ENCODE data around the gene MEGF11.

The MEGF11 gene

GRCh38 chr15:65926899-65927298, 326.7 kb downstream of the MEGF11 start:
- no peak for TF ChIP-seq CTCF (IDR thresholded peaks at IDR 0.05; ENCODE audit: extremely low read depth, missing control alignments)
- DNase-seq (ENCODE audit: low spot score): peak; percentile 45

GRCh38 chr15:65926459-65926858, 327.1 kb downstream of the MEGF11 start:
- no peak for DNase-seq (ENCODE audit: low spot score)
- no peak for TF ChIP-seq CTCF (IDR thresholded peaks at IDR 0.05; ENCODE audit: extremely low read depth, missing control alignments)

GRCh38 chr15:65925338-65925737, 328.2 kb downstream of the MEGF11 start:
- no peak for DNase-seq (ENCODE audit: low spot score)
- no peak for TF ChIP-seq CTCF (IDR thresholded peaks at IDR 0.05; ENCODE audit: extremely low read depth, missing control alignments)

GRCh38 chr15:65924004-65924403, 329.5 kb downstream of the MEGF11 start:
- TF ChIP-seq CTCF (IDR thresholded peaks at IDR 0.05; ENCODE audit: extremely low read depth, missing control alignments): no peak
- DNase-seq (ENCODE audit: low spot score): no peak

- no peak for TF ChIP-seq CTCF (IDR thresholded peaks at IDR 0.05; ENCODE audit: extremely low read depth, missing control alignments)
- no peak for DNase-seq (ENCODE audit: low spot score)
Observed at GRCh38 chr15:65923264-65923663, 330.3 kb downstream of the MEGF11 start.

- DNase-seq (ENCODE audit: low spot score): no peak
- TF ChIP-seq CTCF (IDR thresholded peaks at IDR 0.05; ENCODE audit: extremely low read depth, missing control alignments): no peak
Observed at GRCh38 chr15:65922621-65923020, 330.9 kb downstream of the MEGF11 start.

- TF ChIP-seq CTCF (IDR thresholded peaks at IDR 0.05; ENCODE audit: extremely low read depth, missing control alignments): no peak
- DNase-seq (ENCODE audit: low spot score): peak; percentile 31
Observed at GRCh38 chr15:65921780-65922179, 331.8 kb downstream of the MEGF11 start.

All from GM20000 (cell line).